AML-193 (cell line): ENCODE results near the gene PRKG1.
"Not testable (repeated sequence)": the region's sequence is repeated elsewhere in the genome, so short reads cannot be mapped to it uniquely, and the experiment has no call there.

Experiments
- DNase-seq, 2 experiments: peaks; one replicate each; lab custom pipeline; 2025; lab: John Stamatoyannopoulos, UW

PRKG1 gene

DNA sequence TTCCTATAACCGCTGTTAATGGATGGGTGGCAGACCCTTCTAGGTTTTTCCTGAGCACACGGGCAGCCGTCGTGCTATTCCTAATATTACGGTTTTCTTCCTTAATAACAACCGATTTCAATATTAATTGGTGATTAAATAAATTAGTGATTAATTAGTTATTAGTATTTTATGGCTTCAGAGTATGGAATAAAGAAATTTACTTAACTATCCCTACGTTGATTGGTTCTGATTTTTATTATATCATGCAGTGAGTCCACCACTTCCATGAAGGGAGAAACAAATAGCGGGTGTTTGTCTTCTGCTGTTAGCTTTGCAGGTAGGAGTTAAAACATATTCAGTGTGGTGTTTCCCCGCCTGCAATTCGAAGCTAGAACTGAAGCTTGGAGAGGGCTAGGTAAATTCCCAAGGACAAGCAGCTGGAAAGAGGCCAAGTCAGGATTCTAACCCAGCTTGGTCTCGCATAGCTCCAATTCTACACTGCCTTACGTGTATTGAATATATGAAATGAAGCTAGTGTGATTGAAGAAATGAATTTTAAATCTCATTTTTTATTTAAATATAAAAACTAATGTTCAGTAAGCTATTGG lies 626.0 kb downstream of the PRKG1 start:
- no peak for DNase-seq

DNA sequence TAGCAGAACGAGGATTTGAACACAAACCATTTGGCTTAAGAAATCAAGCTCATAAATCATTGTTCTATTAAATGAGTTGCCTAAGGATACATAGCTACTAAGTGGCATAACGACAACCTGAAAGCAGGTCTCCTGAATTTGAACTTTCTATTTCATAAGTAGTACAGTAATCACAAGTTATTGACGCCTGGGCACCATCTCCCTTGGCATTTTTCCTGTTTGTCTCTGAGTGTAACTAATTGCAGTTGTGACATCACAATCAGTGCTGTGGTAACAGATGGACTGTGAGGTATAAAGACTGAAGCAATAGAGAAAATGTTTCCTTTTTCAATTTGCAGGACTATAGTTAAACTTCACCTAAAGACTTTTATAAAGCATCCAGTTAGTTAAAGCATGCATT lies 631.5 kb downstream of the PRKG1 start:
- no peak for DNase-seq

DNA sequence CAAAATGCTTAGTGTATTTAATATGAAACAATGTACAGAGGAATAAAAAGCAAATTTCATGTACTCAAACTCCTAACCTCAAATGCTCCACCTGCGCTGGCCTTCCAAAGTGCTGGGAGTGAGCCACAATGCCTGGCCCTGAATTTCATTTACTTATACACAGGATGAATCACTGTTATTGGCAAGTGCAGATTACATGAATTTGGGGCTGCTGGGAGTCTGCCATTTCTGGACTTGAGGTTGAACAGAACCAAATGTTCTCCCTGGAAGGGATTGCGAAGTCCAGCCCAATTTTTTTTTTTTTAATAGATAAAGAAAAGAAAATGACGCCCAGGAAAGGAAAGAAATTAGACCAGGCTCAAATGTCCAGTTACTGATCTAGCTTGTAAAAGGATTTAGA lies 631.9 kb downstream of the PRKG1 start:
- no peak for DNase-seq

DNA sequence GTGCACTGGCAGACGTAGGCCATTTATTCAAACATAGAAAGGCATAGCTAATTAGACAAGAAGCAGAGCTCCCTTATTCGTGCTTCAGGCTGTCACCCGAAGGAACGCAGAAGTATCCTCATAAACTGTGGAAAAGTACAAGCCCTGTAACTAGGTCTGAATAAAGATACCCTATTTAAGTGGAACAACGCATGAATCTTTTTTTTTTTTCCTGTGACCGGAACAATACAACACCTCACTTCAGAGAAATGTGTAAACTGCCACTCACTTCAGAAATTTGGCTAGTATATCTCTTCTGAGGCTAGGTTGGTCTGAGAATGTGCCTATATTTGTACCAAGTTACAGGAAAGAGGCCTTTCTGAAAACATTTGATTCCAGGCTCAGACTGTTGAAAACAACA lies 633.1 kb downstream of the PRKG1 start:
- DNase-seq: no peak

DNA sequence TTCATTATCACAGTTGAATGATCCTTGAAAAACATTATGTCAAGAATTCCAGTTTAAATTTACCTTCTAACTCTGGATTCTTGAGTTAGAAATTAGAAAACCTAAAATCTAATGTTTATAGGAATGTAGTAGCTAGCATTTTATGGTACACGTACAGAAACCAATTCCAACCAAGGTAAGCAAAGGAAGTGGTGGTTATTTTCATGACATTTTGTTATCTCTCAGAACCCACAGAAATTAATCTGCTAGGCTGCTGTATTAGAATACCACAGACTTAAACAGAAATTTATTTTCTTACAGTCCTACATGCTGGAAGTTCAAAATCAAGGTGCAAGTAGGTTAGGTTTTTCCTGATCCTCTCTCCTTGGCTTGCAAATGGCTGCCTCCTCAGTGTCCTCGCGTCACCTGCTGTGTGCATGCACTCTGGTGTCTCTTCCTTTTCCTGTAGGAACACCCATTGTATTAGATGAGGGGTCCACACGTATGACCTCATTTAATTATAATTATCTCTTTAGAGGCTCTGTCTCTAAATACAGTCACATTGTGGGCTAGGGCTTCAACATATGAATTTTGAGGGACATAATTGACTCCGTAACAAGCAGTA lies 633.6 kb downstream of the PRKG1 start:
- DNase-seq: no peak

DNA sequence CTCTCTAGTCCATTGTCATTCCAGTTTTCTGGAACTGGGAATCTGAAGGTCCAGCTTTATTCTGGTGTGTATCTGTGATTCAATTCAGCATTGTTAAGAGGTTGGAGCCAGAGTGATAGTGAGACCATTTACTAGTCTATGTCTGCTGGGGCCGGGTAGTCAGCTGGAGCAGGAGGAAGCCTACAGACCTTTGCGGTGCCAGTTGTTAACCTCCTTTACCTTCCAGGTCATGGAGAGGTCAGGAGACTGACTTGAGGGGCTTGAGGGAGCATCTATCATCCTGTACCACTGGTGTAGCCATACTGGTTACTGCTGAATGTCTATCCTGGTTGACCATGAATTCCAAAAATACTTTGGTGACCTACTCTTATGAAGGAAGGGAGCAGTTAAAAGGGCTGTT lies 634.3 kb downstream of the PRKG1 start:
- DNase-seq: no peak

DNA sequence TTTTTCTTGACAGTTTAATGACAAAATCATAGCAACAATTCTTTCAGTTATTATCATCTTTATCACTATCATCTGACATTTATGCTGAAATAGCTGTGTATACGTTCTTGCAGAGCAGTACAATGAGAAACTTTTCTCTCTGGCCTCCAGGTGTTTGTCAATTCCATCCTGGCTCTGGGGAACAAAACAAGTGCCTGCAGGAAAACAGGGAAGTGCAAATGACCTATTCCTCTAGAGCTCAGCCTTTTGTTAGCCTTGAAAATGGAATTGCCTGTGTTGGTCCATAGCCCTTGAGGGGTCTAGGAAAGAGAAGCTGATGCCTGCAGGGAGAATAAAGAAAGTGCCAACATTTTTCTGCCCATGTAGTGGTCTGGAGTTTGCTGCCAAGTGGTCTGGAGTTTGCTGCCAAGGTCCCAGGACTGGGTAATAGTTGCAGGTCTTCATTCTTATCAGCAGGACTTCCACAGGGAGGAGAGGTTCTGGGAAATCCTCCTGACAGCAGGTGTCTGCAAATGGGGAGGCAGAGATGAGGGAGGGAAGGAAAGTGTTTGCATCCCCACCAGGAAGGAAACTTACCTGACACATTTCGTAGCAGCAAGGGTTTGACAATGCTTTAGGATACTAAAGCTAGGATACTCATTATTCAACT lies 635.2 kb downstream of the PRKG1 start:
- no peak for DNase-seq

DNA sequence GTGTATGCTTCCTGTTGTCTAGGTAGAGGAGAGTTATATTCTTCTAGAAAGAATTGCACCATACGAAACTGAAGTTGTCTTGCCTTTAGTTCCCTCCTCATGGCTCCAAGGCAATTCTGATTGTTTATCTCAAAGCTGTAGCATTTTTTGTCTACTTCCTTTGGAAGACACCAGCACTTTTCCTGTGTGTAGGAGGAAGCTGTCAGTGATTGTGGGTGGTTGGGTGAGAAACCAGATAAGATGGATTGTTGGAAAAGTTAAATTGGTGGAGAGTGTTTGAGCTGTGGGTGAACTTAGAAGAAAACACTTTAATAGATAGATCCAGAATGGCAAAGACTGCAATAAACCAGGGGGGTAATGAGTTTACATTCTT lies 637.2 kb downstream of the PRKG1 start:
- DNase-seq: no peak

DNA sequence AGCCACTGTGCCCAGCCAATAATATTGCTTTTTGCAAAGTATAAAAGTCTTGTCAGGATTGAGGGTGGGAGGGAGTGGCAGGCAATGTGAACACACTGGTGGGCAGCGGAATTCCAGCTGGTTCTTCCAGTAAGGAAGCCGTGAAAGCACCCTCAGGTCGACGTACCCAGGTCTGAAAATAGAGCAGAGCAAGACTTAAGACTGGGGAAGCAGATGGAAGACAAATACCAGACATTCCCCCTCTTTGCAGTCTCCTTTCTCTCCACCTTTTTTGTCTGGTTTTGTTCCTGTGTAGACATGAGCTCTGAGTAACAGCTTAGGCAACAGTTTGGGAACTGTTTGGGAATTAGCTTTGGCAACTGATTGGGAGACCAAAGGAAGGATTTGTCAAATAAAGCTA lies 642.7 kb downstream of the PRKG1 start:
- no peak for DNase-seq

DNA sequence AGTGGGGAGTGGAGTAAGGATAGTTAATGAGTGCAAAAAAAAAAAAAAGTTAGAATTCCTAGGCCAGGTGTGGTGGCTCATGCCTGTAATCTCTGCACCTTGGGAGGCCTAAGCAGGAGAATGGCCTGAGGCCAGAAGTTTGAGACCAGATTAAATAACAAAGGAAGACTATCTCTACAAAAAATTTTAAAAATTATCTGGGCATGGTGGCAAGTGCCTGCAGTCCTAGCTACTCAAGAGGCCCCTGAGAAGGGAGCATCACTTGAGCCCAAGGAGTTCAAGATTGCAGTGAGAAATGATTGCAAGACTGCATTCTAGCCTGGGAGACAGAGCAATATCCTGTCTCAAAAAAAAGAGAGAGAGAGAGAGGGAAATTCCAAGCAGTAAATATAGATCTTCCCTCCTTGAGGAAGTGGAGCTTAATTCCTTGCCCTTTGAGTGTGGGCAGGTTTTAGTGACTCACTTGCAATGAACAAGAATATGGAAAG lies 644.6 kb downstream of the PRKG1 start:
- no peak for DNase-seq

DNA sequence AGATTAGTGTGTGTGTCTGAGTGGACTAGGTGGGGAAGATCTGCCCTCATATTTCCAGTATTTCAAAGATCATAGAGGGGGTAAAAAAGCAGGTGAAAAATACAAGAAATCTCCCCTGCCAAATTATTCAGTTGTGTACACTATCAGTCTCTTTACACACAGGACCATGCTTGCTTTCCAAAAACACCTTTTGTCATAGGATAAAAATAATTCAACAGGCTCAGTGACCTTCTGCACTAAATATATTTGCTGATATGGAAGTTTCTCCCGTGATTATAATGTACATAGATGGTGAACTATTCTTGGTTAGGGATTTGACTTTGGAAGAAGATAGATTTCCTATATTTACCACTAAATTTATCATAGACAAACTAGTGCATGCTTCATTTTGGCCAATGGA lies 649.8 kb downstream of the PRKG1 start:
- no peak for DNase-seq

DNA sequence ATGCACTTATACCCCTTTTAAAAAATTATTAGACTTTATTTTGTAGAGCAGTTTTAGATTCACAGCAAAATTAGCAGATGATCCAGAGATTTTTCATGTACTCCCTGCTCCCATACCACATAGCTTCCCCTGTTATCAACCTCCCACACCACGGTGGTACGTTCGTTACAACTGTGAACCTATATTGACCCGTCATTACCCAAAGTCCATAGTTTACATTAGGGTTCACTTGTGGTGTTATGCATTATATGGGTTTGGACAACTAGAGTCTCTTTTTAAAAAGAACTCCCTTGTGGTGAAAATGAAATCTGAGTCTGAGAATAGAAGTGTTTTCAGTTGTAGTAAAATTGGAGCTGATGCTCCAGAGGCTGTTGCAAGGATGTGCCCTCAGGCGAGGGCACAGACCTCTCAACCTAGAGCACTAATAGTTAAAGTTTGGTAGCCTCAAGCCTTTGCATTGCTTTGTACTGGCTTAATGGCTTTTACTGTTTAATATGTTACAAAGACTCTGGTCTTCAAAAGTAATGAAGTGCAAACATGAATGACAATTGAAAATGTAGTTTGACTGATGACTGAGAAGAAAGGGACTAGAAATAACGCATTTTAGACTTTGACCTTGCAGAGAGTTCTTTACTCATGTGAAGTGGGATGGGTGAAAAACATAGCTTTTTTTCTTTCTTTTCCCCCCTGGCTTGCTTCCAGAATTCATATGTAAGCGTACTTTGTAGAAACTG lies 655.7 kb downstream of the PRKG1 start:
- no peak for DNase-seq

DNA sequence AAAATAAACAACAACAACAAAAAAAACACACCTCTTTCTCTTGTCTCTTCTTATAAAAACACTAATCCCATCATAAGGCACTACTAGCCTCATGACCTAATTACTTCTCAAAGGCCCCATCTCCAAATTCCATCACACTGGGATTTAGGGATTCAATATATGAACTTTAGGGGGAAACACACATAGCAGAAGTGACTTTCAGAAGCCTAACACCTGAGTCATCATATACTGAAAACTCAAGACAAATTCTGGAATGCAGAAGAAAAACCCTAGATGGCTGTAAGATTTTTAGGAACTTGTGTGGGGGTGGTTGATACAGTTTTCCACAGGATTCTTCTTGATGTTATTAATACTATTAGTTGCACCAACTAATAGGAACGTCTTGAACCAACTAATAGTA lies 658.8 kb downstream of the PRKG1 start:
- no peak for DNase-seq

DNA sequence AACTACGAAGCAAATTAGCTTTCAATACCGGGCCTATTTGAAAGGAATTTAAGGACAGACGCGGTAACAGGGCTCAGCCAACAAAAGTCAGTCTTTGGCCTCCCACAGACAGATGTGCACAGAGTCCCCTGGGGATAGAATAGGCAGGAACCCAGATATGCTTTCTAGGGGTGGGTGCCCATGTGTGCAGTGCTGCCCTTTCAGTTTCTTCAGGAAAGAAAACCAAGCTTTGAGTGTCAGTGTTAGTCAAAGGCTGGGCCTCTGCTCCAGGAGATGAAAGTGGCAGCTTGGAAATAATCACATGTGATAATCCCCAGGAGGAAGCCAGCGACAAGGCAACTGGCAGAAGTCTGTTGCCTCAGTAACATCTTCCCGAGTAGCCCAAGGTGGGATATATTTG lies 668.9 kb downstream of the PRKG1 start:
- DNase-seq: no peak

DNA sequence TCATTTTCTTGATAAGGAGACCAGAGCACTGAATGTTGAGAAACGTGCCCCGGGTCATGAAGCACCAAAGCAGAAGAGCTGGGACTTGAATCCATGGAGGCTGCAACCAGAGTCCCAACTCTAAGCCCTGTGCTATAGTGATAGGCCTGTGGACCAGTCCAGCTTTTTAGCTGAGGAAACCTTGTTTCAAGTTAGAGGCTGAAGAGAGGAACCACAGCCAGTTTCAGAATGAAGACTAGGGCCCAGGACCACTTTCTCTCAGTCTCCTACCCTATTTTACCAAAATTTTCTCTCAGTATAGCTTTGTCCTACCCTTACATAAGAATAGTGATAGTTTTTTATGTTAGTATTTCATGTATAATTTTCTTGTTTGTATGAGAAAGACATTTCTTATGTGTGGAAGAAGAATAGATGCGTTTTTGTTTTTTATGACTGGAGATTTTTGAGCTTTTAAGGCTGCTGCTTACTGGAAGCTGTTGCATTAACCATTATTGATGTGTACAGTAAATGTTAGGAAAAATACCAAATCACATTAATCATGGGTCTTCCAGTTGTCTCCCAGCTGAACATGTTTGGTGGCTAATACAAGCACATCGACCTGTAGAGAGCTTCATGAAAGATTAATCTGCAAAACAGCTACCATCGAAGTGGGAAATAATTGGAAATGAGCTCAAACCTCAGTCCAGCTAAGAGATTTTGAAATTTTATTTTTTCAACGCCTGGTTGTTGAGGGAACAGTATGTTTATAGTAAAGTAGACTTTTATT lies 670.1 kb downstream of the PRKG1 start:
- no peak for DNase-seq

DNA sequence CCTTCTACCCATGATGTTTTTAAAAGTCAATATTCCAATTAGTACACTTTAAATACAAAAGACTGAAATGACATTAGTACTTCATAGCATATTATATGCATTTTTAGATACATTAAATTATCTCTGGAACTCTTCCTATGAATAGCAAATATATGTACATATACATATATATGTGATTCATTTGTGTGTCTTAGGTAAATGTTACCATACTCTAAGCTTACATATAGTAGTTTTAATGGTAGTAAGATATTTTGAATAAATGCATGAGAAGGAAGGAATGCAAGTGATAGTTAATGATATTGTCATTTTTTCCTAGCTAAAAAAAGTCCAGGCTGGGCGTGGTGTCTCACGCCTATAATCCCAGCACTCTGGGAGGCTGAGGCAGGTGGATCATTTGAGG lies 671.1 kb downstream of the PRKG1 start:
- no peak for DNase-seq

DNA sequence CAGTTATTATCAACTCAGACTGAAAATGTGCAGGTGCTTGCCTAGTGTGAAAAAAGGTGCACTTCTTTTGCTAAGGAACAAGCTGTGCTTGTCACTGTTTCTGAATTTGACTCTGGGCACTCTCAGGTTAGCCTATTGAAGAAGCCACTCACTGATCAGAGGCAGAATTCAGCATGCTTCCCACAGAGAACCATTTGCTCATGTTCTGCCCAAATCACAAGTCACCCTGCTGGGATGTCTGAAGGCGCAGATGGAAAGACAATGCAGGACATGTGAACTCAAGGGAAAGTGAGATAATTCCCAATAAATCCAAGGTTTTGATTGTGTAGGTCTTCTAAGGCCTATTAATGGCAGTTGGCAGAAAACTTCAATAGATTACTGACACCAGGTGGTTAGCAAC lies 672.9 kb downstream of the PRKG1 start:
- no peak for DNase-seq

DNA sequence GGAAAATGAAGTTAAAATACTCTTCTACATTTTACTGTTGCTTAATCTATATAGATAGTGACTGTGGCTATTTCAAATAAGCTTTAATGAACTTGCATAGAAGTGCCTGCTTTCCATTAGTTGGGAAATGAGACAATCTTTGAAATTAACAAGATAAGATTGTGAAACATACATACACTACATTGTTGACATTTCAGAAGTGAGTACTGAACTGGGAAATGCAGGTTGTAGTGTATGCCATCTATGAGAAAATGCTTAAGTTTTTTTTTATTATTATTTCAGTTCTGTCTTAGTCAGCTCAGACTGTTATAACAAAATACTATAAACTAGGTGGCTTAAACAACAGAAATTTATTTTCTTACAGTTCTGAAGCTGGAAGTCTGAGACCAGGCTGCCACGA lies 674.7 kb downstream of the PRKG1 start:
- no peak for DNase-seq

DNA sequence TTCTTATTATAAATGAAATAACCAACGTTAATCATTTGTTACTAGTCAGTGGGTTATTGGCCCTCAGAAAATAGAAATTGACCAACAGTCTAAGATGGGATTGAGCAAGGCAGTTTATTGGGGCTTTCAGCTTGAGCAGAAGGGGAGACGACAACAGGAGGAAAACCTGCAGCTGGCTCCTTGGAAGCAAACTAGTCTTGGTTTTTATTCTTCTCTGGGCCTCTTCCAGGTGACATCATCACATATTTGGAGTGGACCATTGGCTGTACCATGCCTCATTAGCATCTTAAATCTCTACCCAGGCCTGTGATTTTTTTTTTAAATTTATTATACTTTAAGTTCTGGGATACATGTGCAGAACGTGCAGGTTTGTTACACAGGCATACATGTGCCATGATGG lies 684.1 kb downstream of the PRKG1 start:
- no peak for DNase-seq

DNA sequence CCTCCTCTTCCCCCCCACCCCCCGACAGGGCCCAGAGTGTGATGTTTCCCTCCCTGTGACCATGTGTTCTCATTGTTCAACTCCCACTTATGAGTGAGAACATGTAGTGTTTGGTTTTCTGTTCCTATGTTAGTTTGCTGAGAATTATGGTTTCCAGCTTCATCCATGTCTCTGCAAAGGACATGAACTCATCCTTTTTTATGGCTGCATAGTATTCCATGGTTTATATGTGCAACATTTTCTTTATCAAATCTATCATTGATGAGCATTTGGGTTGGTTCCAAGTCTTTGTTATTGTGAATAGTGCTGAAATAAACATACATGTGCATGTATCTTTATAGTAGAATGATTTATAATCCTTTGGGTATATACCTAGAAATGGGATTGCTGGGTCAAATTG lies 684.6 kb downstream of the PRKG1 start:
- not testable (repeated sequence) for DNase-seq

DNA sequence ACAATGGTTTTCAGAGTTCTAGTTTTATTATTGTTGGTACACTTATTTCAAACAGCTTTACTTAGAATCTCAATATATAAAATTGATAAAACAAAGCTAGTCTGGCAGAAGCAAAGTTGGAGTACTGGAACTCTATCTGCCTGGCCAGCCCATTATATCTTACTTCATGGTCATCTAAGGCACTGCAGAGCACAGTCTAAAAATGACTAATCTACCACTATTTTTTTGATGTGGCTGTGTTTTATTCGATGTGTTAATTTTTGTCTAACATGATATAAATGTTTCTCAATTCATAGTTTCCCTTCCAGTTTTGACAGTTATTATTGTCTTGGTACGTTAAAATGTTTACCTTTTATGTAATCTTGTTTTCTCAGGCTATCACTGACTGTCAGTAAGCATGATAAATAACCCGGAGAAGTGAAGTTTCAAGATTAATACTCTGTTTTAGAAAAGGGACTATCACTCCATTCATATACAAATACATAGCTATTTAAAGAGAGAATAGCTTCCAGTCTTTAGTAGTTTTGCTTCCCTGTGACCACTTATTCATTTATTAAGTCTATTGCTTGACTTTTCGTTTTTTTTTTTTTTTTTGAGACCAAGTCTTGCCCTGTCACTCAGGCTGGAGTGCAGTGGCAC lies 685.7 kb downstream of the PRKG1 start:
- DNase-seq: no peak
